Fibroblast of pulmonary artery (primary cell): Measurements from ENCODE around the gene NPHP3.

Experiments used
- DNase-seq: peaks from one replicate; pipeline ENCODE4 v3.0.0-alpha.2; 2010; ENCODE audit warnings: low read depth
- H3K4me3 ChIP-seq: replicated peaks from 2 replicates; pipeline ENCODE4 v1.5.1; 2011; ENCODE audit warnings: low read depth, mild to moderate bottlenecking, control low read depth, low read length, moderate library complexity
- CTCF ChIP-seq: IDR thresholded peaks from 2 replicates; pipeline ENCODE4 v1.5.1; 2011; ENCODE audit warnings: mild to moderate bottlenecking, control low read depth, low read length, inconsistent platforms; ENCODE audit errors: missing control alignments

Gene NPHP3

GRCh38 chr3:132690040-132690439 lies 32.2 kb downstream of the NPHP3 start:
- no peak for DNase-seq
- TF ChIP-seq CTCF, result no peak
- H3K4me3 ChIP-seq, result no peak overlapping the region

- TF ChIP-seq CTCF, result no peak
- no peak for DNase-seq
- H3K4me3 ChIP-seq, result no peak overlapping the region
Observed at GRCh38 chr3:132682201-132682600, 40.0 kb downstream of the NPHP3 start.

- H3K4me3 ChIP-seq, result no peak overlapping the region
- no peak for TF ChIP-seq CTCF
- no peak for DNase-seq
Observed at GRCh38 chr3:132681421-132681820, 40.8 kb downstream of the NPHP3 start.

GRCh38 chr3:132679911-132680310 lies 42.3 kb downstream of the NPHP3 start:
- TF ChIP-seq CTCF, result no peak

GRCh38 chr3:132675408-132675807 lies 46.8 kb downstream of the NPHP3 start:
- TF ChIP-seq CTCF, result no peak
- DNase-seq, result no peak
- H3K4me3 ChIP-seq, result no peak overlapping the region

More at GRCh38 chr3:132679911-132680310, 42.3 kb downstream of the NPHP3 start:
- no peak overlapping the region for H3K4me3 ChIP-seq
- no peak for DNase-seq

- no peak for TF ChIP-seq CTCF
Observed at GRCh38 chr3:132669256-132669777, 52.9 kb downstream of the NPHP3 start.

GRCh38 chr3:132665230-132665745 lies 56.9 kb downstream of the NPHP3 start:
- H3K4me3 ChIP-seq, result no peak overlapping the region
- DNase-seq, result no peak
- TF ChIP-seq CTCF, result no peak

More at GRCh38 chr3:132669256-132669777, 52.9 kb downstream of the NPHP3 start:
- peak; percentile 12 for DNase-seq
- H3K4me3 ChIP-seq, result no peak overlapping the region
